Activated CD4-positive, alpha-beta T cell treated with anti-CD3 and anti-CD28 coated beads, Interleukin-2, amount 10 ng/mL, durations not matched to agents 24 days and 14 days (primary cell): ENCODE measurements around the gene SYT7. TPM values are rescaled to one million over a fixed set of nuclear protein-coding genes. Genes with fewer than 3 reads are reported as not detected.
A peak's percentile ranks its signal among the peaks of the same experiment; 100 is the strongest.

Experiments used
- DNase-seq: peaks from one replicate; pipeline ENCODE4 v3.0.0; 2022
- H3K27ac Mint-ChIP-seq: one replicate; pipeline ENCODE4 v1.8.0; 2022; ENCODE audit warnings: mild to moderate bottlenecking, mixed read lengths
- H3K27me3 Mint-ChIP-seq: one replicate; pipeline ENCODE4 v1.8.0; 2022; ENCODE audit warnings: mixed read lengths
- H3K36me3 Mint-ChIP-seq: one replicate; pipeline ENCODE4 v1.8.0; 2022; ENCODE audit warnings: low read depth, mild to moderate bottlenecking, mixed read lengths
- H3K4me1 Mint-ChIP-seq: one replicate; pipeline ENCODE4 v1.8.0; 2021; ENCODE audit warnings: mixed read lengths
- H3K4me3 Mint-ChIP-seq: one replicate; pipeline ENCODE4 v1.8.0; 2022; ENCODE audit warnings: mild to moderate bottlenecking, moderate library complexity, mixed read lengths
- H3K9me3 Mint-ChIP-seq: one replicate; pipeline ENCODE4 v1.8.0; 2021; ENCODE audit warnings: mixed read lengths
- intact Hi-C: fragments of 100-400 bp; cut with micrococcal nuclease; formaldehyde crosslinking; loops from one replicate; pipeline ENCODE4 v1.15.1; 2023
- total RNA-seq: library from RNA; stranded (reverse); gene quantifications from 2 replicates; pipeline ENCODE4 v1.2.3, GENCODE V29; 2022

The SYT7 gene
- total RNA-seq, 1 donor from 2014 or later: 0.23 TPM

- no peak for DNase-seq
- Mint-ChIP-seq H3K36me3 (no peaks in the 10 kb centered on the region), H3K4me3 (no peak overlapping the region), H3K9me3 (no peaks in the 10 kb centered on the region), H3K27ac (no peak overlapping the region), H3K4me1 (no peaks in the 10 kb centered on the region), H3K27me3 (peaks cover 2% of the 10 kb centered on the region)
- intact Hi-C loops: no loop called here
Observed at GRCh38 chr11:61538636-61538961, 42.3 kb downstream of the SYT7 start.

GRCh38 chr11:61537326-61537725 is 43.5 kb downstream of the SYT7 start:
- peaks cover 2% of the 10 kb centered on the region for H3K27me3 Mint-ChIP-seq
- H3K9me3 Mint-ChIP-seq: no peaks in the 10 kb centered on the region
- no peak overlapping the region for H3K27ac Mint-ChIP-seq
- DNase-seq: no peak
- H3K4me1 Mint-ChIP-seq: no peaks in the 10 kb centered on the region
- no peaks in the 10 kb centered on the region for H3K36me3 Mint-ChIP-seq
- intact Hi-C loops: no loop called here
- no peak overlapping the region for H3K4me3 Mint-ChIP-seq

GRCh38 chr11:61536676-61537270 is 44.1 kb downstream of the SYT7 start:
- intact Hi-C loops: no loop called here
- no peak overlapping the region for H3K4me3 Mint-ChIP-seq
- H3K4me1 Mint-ChIP-seq: no peaks in the 10 kb centered on the region
- no peaks in the 10 kb centered on the region for H3K36me3 Mint-ChIP-seq
- H3K27me3 Mint-ChIP-seq: peaks cover 2% of the 10 kb centered on the region
- H3K9me3 Mint-ChIP-seq: no peaks in the 10 kb centered on the region
- no peak overlapping the region for H3K27ac Mint-ChIP-seq
- no peak for DNase-seq

- H3K4me1 Mint-ChIP-seq: no peaks in the 10 kb centered on the region
- H3K27ac Mint-ChIP-seq: no peak overlapping the region
- intact Hi-C loops: no loop called here
Observed at GRCh38 chr11:61535998-61536675, 44.7 kb downstream of the SYT7 start.

GRCh38 chr11:61534933-61535839 is 45.7 kb downstream of the SYT7 start:
- no peak for DNase-seq
- H3K27me3 Mint-ChIP-seq: peaks cover 2% of the 10 kb centered on the region
- intact Hi-C loops: no loop called here
- H3K9me3 Mint-ChIP-seq: no peaks in the 10 kb centered on the region
- H3K36me3 Mint-ChIP-seq: no peaks in the 10 kb centered on the region
- no peak overlapping the region for H3K27ac Mint-ChIP-seq
- H3K4me1 Mint-ChIP-seq: no peaks in the 10 kb centered on the region
- no peak overlapping the region for H3K4me3 Mint-ChIP-seq

More at GRCh38 chr11:61535998-61536675, 44.7 kb downstream of the SYT7 start:
- DNase-seq: no peak
- Mint-ChIP-seq H3K36me3 (no peaks in the 10 kb centered on the region), H3K9me3 (no peaks in the 10 kb centered on the region), H3K4me3 (no peak overlapping the region), H3K27me3 (peaks cover 2% of the 10 kb centered on the region)

GRCh38 chr11:61534025-61534932 is 46.6 kb downstream of the SYT7 start:
- H3K27ac Mint-ChIP-seq: no peak overlapping the region
- no peaks in the 10 kb centered on the region for H3K9me3 Mint-ChIP-seq
- H3K36me3 Mint-ChIP-seq: no peaks in the 10 kb centered on the region
- peaks cover under 1% of the 10 kb centered on the region for H3K27me3 Mint-ChIP-seq
- no peak for DNase-seq
- no peak overlapping the region for H3K4me3 Mint-ChIP-seq
- intact Hi-C loops: no loop called here
- no peaks in the 10 kb centered on the region for H3K4me1 Mint-ChIP-seq

GRCh38 chr11:61533401-61533800 is 47.5 kb downstream of the SYT7 start:
- no peak for DNase-seq
- no peaks in the 10 kb centered on the region for H3K9me3 Mint-ChIP-seq
- no peak overlapping the region for H3K27ac Mint-ChIP-seq
- no peaks in the 10 kb centered on the region for H3K27me3 Mint-ChIP-seq
- H3K4me3 Mint-ChIP-seq: no peak overlapping the region
- H3K36me3 Mint-ChIP-seq: no peaks in the 10 kb centered on the region
- intact Hi-C loops: no loop called here
- H3K4me1 Mint-ChIP-seq: no peaks in the 10 kb centered on the region

GRCh38 chr11:61533039-61533375 is 47.9 kb downstream of the SYT7 start:
- no peaks in the 10 kb centered on the region for H3K27me3 Mint-ChIP-seq
- H3K4me1 Mint-ChIP-seq: no peaks in the 10 kb centered on the region
- intact Hi-C loops: no loop called here
- H3K9me3 Mint-ChIP-seq: no peaks in the 10 kb centered on the region
- H3K27ac Mint-ChIP-seq: no peak overlapping the region
- DNase-seq: no peak
- no peak overlapping the region for H3K4me3 Mint-ChIP-seq
- no peaks in the 10 kb centered on the region for H3K36me3 Mint-ChIP-seq

- H3K4me3 Mint-ChIP-seq: no peak overlapping the region
- no peaks in the 10 kb centered on the region for H3K36me3 Mint-ChIP-seq
- peak; percentile 83 for DNase-seq
- H3K27ac Mint-ChIP-seq: no peak overlapping the region
- intact Hi-C loops: no loop called here
- no peaks in the 10 kb centered on the region for H3K9me3 Mint-ChIP-seq
- H3K4me1 Mint-ChIP-seq: no peaks in the 10 kb centered on the region
- H3K27me3 Mint-ChIP-seq: peaks cover 2% of the 10 kb centered on the region
Observed at GRCh38 chr11:61532134-61533038, 48.5 kb downstream of the SYT7 start.

- Mint-ChIP-seq H3K4me1 (no peaks in the 10 kb centered on the region), H3K9me3 (no peaks in the 10 kb centered on the region), H3K4me3 (no peak overlapping the region), H3K27me3 (peaks cover 2% of the 10 kb centered on the region), H3K36me3 (no peaks in the 10 kb centered on the region), H3K27ac (no peak overlapping the region)
- no peak for DNase-seq
- intact Hi-C loops: no loop called here
Observed at GRCh38 chr11:61531044-61531443, 49.8 kb downstream of the SYT7 start.

GRCh38 chr11:61529537-61530225 is 51.2 kb downstream of the SYT7 start:
- intact Hi-C loops: no loop called here
- DNase-seq: no peak
- peaks cover 2% of the 10 kb centered on the region for H3K27me3 Mint-ChIP-seq
- no peak overlapping the region for H3K27ac Mint-ChIP-seq
- no peaks in the 10 kb centered on the region for H3K36me3 Mint-ChIP-seq
- H3K9me3 Mint-ChIP-seq: no peaks in the 10 kb centered on the region
- H3K4me3 Mint-ChIP-seq: no peak overlapping the region
- no peaks in the 10 kb centered on the region for H3K4me1 Mint-ChIP-seq

GRCh38 chr11:61528114-61528513 is 52.8 kb downstream of the SYT7 start:
- Mint-ChIP-seq H3K27ac (no peak overlapping the region), H3K27me3 (peaks cover 2% of the 10 kb centered on the region), H3K9me3 (no peaks in the 10 kb centered on the region), H3K4me1 (no peaks in the 10 kb centered on the region), H3K4me3 (no peak overlapping the region), H3K36me3 (no peaks in the 10 kb centered on the region)
- intact Hi-C loops: no loop called here
- no peak for DNase-seq
